HL-60 (cell line): Measurements from ENCODE around the gene ESR1.

ENCODE experiments used
- DNase-seq, 2 experiments: peaks; one replicate each; pipeline ENCODE4 v3.0.0-alpha.2; 2010 to 2020; ENCODE audit warnings: low read depth in 1 of 2, low spot score in 1 of 2
- H3K27ac ChIP-seq: fragments of 250-450 bp; sonication (Bioruptor Pico); replicated peaks from 2 replicates; pipeline ENCODE4 v1.5.1; 2020; ENCODE audit warnings: mild to moderate bottlenecking, moderate library complexity
- H3K27me3 ChIP-seq: fragments of 250-450 bp; sonication (Bioruptor Pico); 2 replicates; pipeline ENCODE4 v1.5.1; 2021; ENCODE audit warnings: mild to moderate bottlenecking, moderate library complexity; ENCODE audit not compliant: insufficient read depth, poor library complexity, severe bottlenecking
- H3K4me3 ChIP-seq: replicated peaks from 2 replicates; pipeline ENCODE4 v1.5.1; 2011; ENCODE audit warnings: mild to moderate bottlenecking, control low read depth, low read length; ENCODE audit not compliant: insufficient read depth
- CTCF ChIP-seq: IDR thresholded peaks from one replicate; pipeline ENCODE4 v1.5.1; 2011; ENCODE audit warnings: low read length, control low read depth, inconsistent platforms; ENCODE audit not compliant: insufficient read depth
- GABPA ChIP-seq: IDR thresholded peaks from 2 replicates; pipeline ENCODE4 v1.6.1; 2012; ENCODE audit warnings: low read depth
- POLR2AphosphoS5 ChIP-seq: IDR thresholded peaks from 2 replicates; pipeline ENCODE4 v1.6.1; 2012; ENCODE audit warnings: low read depth
- REST ChIP-seq: IDR thresholded peaks from 2 replicates; pipeline ENCODE4 v1.6.1; 2012; ENCODE audit warnings: low read depth; ENCODE audit not compliant: insufficient replicate concordance
- SPI1 ChIP-seq: IDR thresholded peaks from 2 replicates; pipeline ENCODE4 v1.6.1; 2012; ENCODE audit warnings: low read depth, mild to moderate bottlenecking, borderline replicate concordance

ESR1 gene

GRCh38 chr6:152129691-152130151, 322.2 kb downstream of the ESR1 start:
- Histone ChIP-seq H3K27me3 (no peaks in the 10 kb centered on the region), H3K4me3 (no peak overlapping the region), H3K27ac (no peak overlapping the region)
- DNase-seq, result no peak
- TF ChIP-seq CTCF, result no peak
- no peak for TF ChIP-seq GABPA
- TF ChIP-seq REST, result no peak
- TF ChIP-seq POLR2AphosphoS5, result no peak
- no peak for TF ChIP-seq SPI1

- Histone ChIP-seq H3K4me3 (no peak overlapping the region), H3K27ac (no peak overlapping the region), H3K27me3 (no peaks in the 10 kb centered on the region)
- no peak for DNase-seq
- TF ChIP-seq SPI1 (no peak), CTCF (no peak), GABPA (no peak), REST (no peak), POLR2AphosphoS5 (no peak)
Measured at GRCh38 chr6:152130441-152130840, 323.0 kb downstream of the ESR1 start.

GRCh38 chr6:152135755-152136448, 328.4 kb downstream of the ESR1 start:
- DNase-seq, result no peak
- no peak overlapping the region for H3K4me3 ChIP-seq
- TF ChIP-seq REST, result no peak
- TF ChIP-seq POLR2AphosphoS5, result no peak
- no peak for TF ChIP-seq CTCF
- no peak for TF ChIP-seq GABPA
- no peak for TF ChIP-seq SPI1
- no peak overlapping the region for H3K27ac ChIP-seq
- H3K27me3 ChIP-seq, result no peaks in the 10 kb centered on the region
